HCT116 (cell line): ENCODE results near the gene RBFOX2. TPM values are rescaled to one million over a fixed set of nuclear protein-coding genes. Genes with fewer than 3 reads are reported as not detected.

Experiments used
- ATAC-seq: fragments of 200-7000 bp; cut with Tn5 transposase; 2 replicates; pipeline ENCODE4 v1.9.1; 2020; ENCODE audit warnings: mild to moderate bottlenecking, moderate library complexity
- BruUV-seq: library from RNA; stranded (reverse); fragments of 400-500 nt; replicated peaks from 2 replicates; lab custom pipeline; 2021; lab: Mats Ljungman, UMichigan
- CTCF ChIA-PET: fragments of 300-600 bp; sonication (Branson Sonifier 250); formaldehyde crosslinking; loops from one replicate; lab custom pipeline; 2021; ENCODE audit warnings: antibody characterized with exemption; lab: Charles Lee
- POLR2A ChIA-PET: fragments of 300-600, 350-600 bp; sonication (Branson Sonifier 250); formaldehyde crosslinking; loops from one replicate; lab custom pipeline; 2021; ENCODE audit warnings: antibody characterized with exemption; lab: Charles Lee
- RAD21 ChIA-PET, 2 experiments: fragments of 300-600 bp; sonication (Branson Sonifier 250); formaldehyde crosslinking; loops; one replicate each; lab custom pipeline; 2023; ENCODE audit warnings: low total read pairs in 2 of 2; ENCODE audit not compliant: uncharacterized antibody in 2 of 2, unreplicated experiment in 2 of 2, low non-redundant PET in 1 of 2; lab: Charles Lee
- DNase-seq: peaks from one replicate; pipeline ENCODE4 v3.0.0-alpha.2; 2010; ENCODE audit warnings: low read depth, low spot score
- H2AFZ ChIP-seq: fragments of 200-600 bp; shearing (Covaris generic), sonication (generic); 2 replicates; pipeline ENCODE4 v1.6.1; 2017; ENCODE audit warnings: low read depth, mixed run types, mixed read lengths, antibody characterized with exemption, low read length; ENCODE audit not compliant: poor library complexity, severe bottlenecking
- H3K27ac ChIP-seq: 2 replicates; pipeline ENCODE4 v1.5.1; 2012; ENCODE audit warnings: low read depth, low read length
- H3K27me3 ChIP-seq: fragments of 200-600 bp; sonication (generic); 2 replicates; pipeline ENCODE4 v1.6.1; 2016; ENCODE audit warnings: mixed run types, low read length, mixed read lengths; ENCODE audit not compliant: insufficient read depth
- H3K36me3 ChIP-seq, 2 experiments: fragments of 200-500 bp in 1 of 2; fragments of 200-600 bp in 1 of 2; sonication (Bioruptor generic) in 1 of 2; sonication (generic) in 1 of 2; 2 replicates each; pipeline versions ENCODE4 v1.5.1 to v1.6.1; 2014 to 2016; ENCODE audit warnings: low read length in 2 of 2, inconsistent platforms in 1 of 2, mixed read lengths in 1 of 2, mixed run types in 1 of 2; ENCODE audit not compliant: insufficient read depth in 2 of 2, control insufficient read depth in 1 of 2
- H3K4me1 ChIP-seq, 2 experiments: fragments of 200-600 bp in 1 of 2; sonication (generic) in 1 of 2; 2 replicates each; pipeline versions ENCODE4 v1.5.1 to v1.6.1; 2012 to 2017; ENCODE audit warnings: low read length in 2 of 2, inconsistent platforms in 1 of 2, mild to moderate bottlenecking in 1 of 2, mixed read lengths in 1 of 2, mixed run types in 1 of 2, moderate library complexity in 1 of 2; ENCODE audit not compliant: insufficient read depth in 2 of 2, control insufficient read depth in 1 of 2
- H3K4me2 ChIP-seq: fragments of 200-600 bp; sonication (generic); 2 replicates; pipeline ENCODE4 v1.6.1; 2017; ENCODE audit warnings: mixed run types, low read length, mixed read lengths
- H3K4me3 ChIP-seq, 2 experiments: fragments of 200-600 bp in 1 of 2; sonication (generic) in 1 of 2; replicated peaks in 1 of 2; 2 replicates each; pipeline ENCODE4 v1.5.1; 2011 to 2016; ENCODE audit warnings: low read length in 2 of 2, control low read depth in 1 of 2, low read depth in 1 of 2, mild to moderate bottlenecking in 1 of 2, mixed read lengths in 1 of 2, mixed run types in 1 of 2
- H3K79me2 ChIP-seq: fragments of 200-600 bp; sonication (generic); 2 replicates; pipeline ENCODE4 v1.6.1; 2017; ENCODE audit warnings: mild to moderate bottlenecking, mixed run types, low read length, moderate library complexity, mixed read lengths; ENCODE audit not compliant: insufficient read depth
- H3K9ac ChIP-seq: fragments of 200-600 bp; sonication (generic); 2 replicates; pipeline ENCODE4 v1.6.1; 2016; ENCODE audit warnings: low read length, mixed read lengths
- H3K9me2 ChIP-seq: fragments of 200-600 bp; sonication (generic), shearing (Covaris generic); 2 replicates; pipeline ENCODE4 v1.6.1; 2017; ENCODE audit warnings: mixed run types, mild to moderate bottlenecking, moderate library complexity; ENCODE audit not compliant: insufficient read depth
- H3K9me3 ChIP-seq, 2 experiments: fragments of 200-500 bp in 1 of 2; fragments of 200-600 bp in 1 of 2; sonication (Bioruptor generic) in 1 of 2; sonication (generic) in 1 of 2; 2 replicates each; pipeline ENCODE4 v1.6.1; 2014 to 2017; ENCODE audit warnings: low read length in 2 of 2, mixed read lengths in 2 of 2, inconsistent platforms in 1 of 2, low read depth in 1 of 2, mild to moderate bottlenecking in 1 of 2, mixed run types in 1 of 2, moderate library complexity in 1 of 2; ENCODE audit not compliant: control insufficient read depth in 1 of 2, insufficient read depth in 1 of 2
- H4K20me1 ChIP-seq: fragments of 200-600 bp; sonication (generic), shearing (Covaris generic); 2 replicates; pipeline ENCODE4 v1.6.1; 2017; ENCODE audit warnings: mixed run types, mild to moderate bottlenecking, moderate library complexity; ENCODE audit not compliant: insufficient read depth
- CBX3 ChIP-seq: IDR thresholded peaks from 2 replicates; pipeline ENCODE4 v1.6.1; 2012; ENCODE audit warnings: low read depth
- CEBPB ChIP-seq: IDR thresholded peaks from 2 replicates; pipeline ENCODE4 v1.6.1; 2012; ENCODE audit warnings: low read depth
- EGR1 ChIP-seq: IDR thresholded peaks from 2 replicates; pipeline ENCODE4 v1.6.1; 2012; ENCODE audit warnings: low read depth
- ELF1 ChIP-seq: IDR thresholded peaks from 2 replicates; pipeline ENCODE4 v1.6.1; 2012; ENCODE audit warnings: low read depth, borderline replicate concordance
- EZH2 ChIP-seq: fragments of 200-600 bp; sonication (generic); IDR thresholded peaks from 2 replicates; pipeline ENCODE4 v1.6.1; 2017; ENCODE audit warnings: antibody characterized with exemption, mixed run types
- EZH2phosphoT487 ChIP-seq: fragments of 200-600 bp; IDR thresholded peaks from 2 replicates; pipeline ENCODE4 v1.6.1; 2018; ENCODE audit warnings: antibody characterized with exemption, borderline replicate concordance
- JUND ChIP-seq: IDR thresholded peaks from 2 replicates; pipeline ENCODE4 v1.6.1; 2012
- POLR2A ChIP-seq: IDR thresholded peaks from 2 replicates; pipeline ENCODE4 v1.7.0; 2011; ENCODE audit warnings: borderline replicate concordance; ENCODE audit not compliant: insufficient read depth, insufficient read length; ENCODE audit errors: extremely low read depth
- RAD21 ChIP-seq: IDR thresholded peaks from 2 replicates; pipeline ENCODE4 v1.6.1; 2012; ENCODE audit warnings: low read depth, mild to moderate bottlenecking
- SP1 ChIP-seq: IDR thresholded peaks from 2 replicates; pipeline ENCODE4 v1.6.1; 2012; ENCODE audit warnings: low read depth
- SRF ChIP-seq: IDR thresholded peaks from 2 replicates; pipeline ENCODE4 v1.6.1; 2012; ENCODE audit warnings: low read depth
- TCF7L2 ChIP-seq: IDR thresholded peaks from 2 replicates; pipeline ENCODE4 v1.7.0; 2011; ENCODE audit warnings: borderline replicate concordance, inconsistent platforms; ENCODE audit not compliant: insufficient read depth, insufficient read length; ENCODE audit errors: extremely low read depth
- YY1 ChIP-seq: IDR thresholded peaks from 2 replicates; pipeline ENCODE4 v1.6.1; 2011; ENCODE audit warnings: low read length, low read depth, moderate library complexity, mild to moderate bottlenecking; ENCODE audit not compliant: insufficient replicate concordance; ENCODE audit errors: extremely low read depth
- ZFX ChIP-seq: fragments of 450-650 bp; IDR thresholded peaks from 2 replicates; pipeline ENCODE4 v1.6.1; 2017
- intact Hi-C: fragments of 100-400 bp; cut with micrococcal nuclease; formaldehyde crosslinking; loops from 2 replicates; pipeline ENCODE4 v1.10.0; 2022
- total RNA-seq: library from RNA; stranded (reverse); gene quantifications from one replicate; pipeline ENCODE4 v1.2.1, GENCODE V29; 2021; ENCODE audit not compliant: unreplicated experiment
- TF ChIP-seq, protein P1 (sequence below): IDR thresholded peaks from 2 replicates; pipeline ENCODE4 v1.6.1; 2011; ENCODE audit warnings: mild to moderate bottlenecking, low read length, moderate library complexity; ENCODE audit not compliant: insufficient replicate concordance; ENCODE audit errors: extremely low read depth
- TF ChIP-seq, protein P2 (sequence below): IDR thresholded peaks from 2 replicates; pipeline ENCODE4 v1.6.1; 2012
- TF ChIP-seq, protein P3 (sequence below), 3 experiments: fragments of 200-600 bp in 1 of 3; sonication (generic) in 1 of 3; IDR thresholded peaks in 2 of 3; conservative IDR thresholded peaks in 1 of 3; 2 replicates each; pipeline ENCODE4 v1.5.1; 2012 to 2017; ENCODE audit warnings: low read depth in 2 of 3, low read length in 2 of 3, antibody characterized with exemption in 1 of 3, borderline replicate concordance in 1 of 3, control low read depth in 1 of 3, mild to moderate bottlenecking in 1 of 3, mixed read lengths in 1 of 3, mixed run types in 1 of 3, moderate library complexity in 1 of 3; ENCODE audit not compliant: insufficient read depth in 1 of 3
- TF ChIP-seq, protein P4 (sequence below): IDR thresholded peaks from 2 replicates; pipeline ENCODE4 v1.6.1; 2012

The RBFOX2 gene
- total RNA-seq, 1 experiment from 2014 or later, result 83.9 TPM

DNA sequence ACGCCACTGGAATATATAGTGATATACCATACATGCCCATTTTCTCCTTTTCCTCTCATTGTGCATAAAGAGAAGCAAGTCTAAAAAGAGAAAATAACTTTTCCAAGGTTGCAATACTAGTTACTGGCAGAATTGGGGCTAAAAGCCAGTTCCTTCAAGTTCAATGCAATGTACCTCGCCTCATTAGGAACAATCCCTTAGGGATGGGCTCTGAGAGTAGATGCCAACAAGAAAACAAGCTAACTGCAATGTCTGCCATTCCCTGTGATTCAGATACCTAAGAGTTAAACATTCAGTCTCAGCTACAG, 114.3 kb downstream of the RBFOX2 start:
- ChIA-PET POLR2A (no interaction called here), CTCF (interaction anchor here (1.3 to 1.5 kb wide), 3 partner anchors 152 to 283 kb away, joined by 3 to 4 read pairs (median 3); no protein-coding TSS in a partner anchor), RAD21 (interaction anchor here in 1 of 2 experiments (0.7 kb wide), 1 partner anchor 11 kb away, joined by 3 read pairs; no protein-coding TSS in a partner anchor)
- no peaks in the 10 kb centered on the region for H4K20me1 ChIP-seq
- no peaks in the 10 kb centered on the region for H3K36me3 ChIP-seq
- intact Hi-C loops, result loop anchor here (5.0 kb wide), 1 partner anchor 72 kb away; no protein-coding TSS in a partner anchor
- H3K4me2 ChIP-seq, result peak overlapping the region; percentile 77
- peaks cover 12 to 24% of the 10 kb centered on the region in 2 experiments; a peak in 3 of 4 replicates for H3K4me1 ChIP-seq
- no peak overlapping the region for H3K27ac ChIP-seq
- no TSS peak for BruUV-seq
- no peaks in the 10 kb centered on the region for H3K27me3 ChIP-seq
- H3K9me2 ChIP-seq, result no peaks in the 10 kb centered on the region
- TF ChIP-seq, protein P1, sequence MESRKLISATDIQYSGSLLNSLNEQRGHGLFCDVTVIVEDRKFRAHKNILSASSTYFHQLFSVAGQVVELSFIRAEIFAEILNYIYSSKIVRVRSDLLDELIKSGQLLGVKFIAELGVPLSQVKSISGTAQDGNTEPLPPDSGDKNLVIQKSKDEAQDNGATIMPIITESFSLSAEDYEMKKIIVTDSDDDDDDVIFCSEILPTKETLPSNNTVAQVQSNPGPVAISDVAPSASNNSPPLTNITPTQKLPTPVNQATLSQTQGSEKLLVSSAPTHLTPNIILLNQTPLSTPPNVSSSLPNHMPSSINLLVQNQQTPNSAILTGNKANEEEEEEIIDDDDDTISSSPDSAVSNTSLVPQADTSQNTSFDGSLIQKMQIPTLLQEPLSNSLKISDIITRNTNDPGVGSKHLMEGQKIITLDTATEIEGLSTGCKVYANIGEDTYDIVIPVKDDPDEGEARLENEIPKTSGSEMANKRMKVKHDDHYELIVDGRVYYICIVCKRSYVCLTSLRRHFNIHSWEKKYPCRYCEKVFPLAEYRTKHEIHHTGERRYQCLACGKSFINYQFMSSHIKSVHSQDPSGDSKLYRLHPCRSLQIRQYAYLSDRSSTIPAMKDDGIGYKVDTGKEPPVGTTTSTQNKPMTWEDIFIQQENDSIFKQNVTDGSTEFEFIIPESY, result no peak
- TF ChIP-seq JUND (no peak), ZFX (no peak), SRF (no peak), CEBPB (no peak), SP1 (no peak), EGR1 (no peak), YY1 (no peak), EZH2phosphoT487 (no peak), RAD21 (no peak), TCF7L2 (no peak), EZH2 (no peak), ELF1 (no peak), CBX3 (no peak), POLR2A (no peak)
- TF ChIP-seq, protein P2, sequence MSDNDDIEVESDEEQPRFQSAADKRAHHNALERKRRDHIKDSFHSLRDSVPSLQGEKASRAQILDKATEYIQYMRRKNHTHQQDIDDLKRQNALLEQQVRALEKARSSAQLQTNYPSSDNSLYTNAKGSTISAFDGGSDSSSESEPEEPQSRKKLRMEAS, result no peak
- TF ChIP-seq, protein P3, sequence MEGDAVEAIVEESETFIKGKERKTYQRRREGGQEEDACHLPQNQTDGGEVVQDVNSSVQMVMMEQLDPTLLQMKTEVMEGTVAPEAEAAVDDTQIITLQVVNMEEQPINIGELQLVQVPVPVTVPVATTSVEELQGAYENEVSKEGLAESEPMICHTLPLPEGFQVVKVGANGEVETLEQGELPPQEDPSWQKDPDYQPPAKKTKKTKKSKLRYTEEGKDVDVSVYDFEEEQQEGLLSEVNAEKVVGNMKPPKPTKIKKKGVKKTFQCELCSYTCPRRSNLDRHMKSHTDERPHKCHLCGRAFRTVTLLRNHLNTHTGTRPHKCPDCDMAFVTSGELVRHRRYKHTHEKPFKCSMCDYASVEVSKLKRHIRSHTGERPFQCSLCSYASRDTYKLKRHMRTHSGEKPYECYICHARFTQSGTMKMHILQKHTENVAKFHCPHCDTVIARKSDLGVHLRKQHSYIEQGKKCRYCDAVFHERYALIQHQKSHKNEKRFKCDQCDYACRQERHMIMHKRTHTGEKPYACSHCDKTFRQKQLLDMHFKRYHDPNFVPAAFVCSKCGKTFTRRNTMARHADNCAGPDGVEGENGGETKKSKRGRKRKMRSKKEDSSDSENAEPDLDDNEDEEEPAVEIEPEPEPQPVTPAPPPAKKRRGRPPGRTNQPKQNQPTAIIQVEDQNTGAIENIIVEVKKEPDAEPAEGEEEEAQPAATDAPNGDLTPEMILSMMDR (IDR thresholded peaks at IDR 0.05 in 2 of 3, conservative IDR thresholded peaks at IDR 0.05 in 1 of 3; ENCODE audit: borderline replicate concordance in 1 of 3, insufficient read depth in 1 of 3, low read depth in 2 of 3, low read length in 2 of 3), result no peak
- TF ChIP-seq, protein P4, sequence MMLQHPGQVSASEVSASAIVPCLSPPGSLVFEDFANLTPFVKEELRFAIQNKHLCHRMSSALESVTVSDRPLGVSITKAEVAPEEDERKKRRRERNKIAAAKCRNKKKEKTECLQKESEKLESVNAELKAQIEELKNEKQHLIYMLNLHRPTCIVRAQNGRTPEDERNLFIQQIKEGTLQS, result no peak
- no peaks in the 10 kb centered on the region for H3K9me3 ChIP-seq
- no peak overlapping the region for H3K9ac ChIP-seq
- H3K4me3 ChIP-seq, result peak overlapping the region in 1 of 2 experiments; percentile 48; a peak in 2 of 4 replicates
- peaks cover 67% of the 10 kb centered on the region for H3K79me2 ChIP-seq
- ATAC-seq (no peak), DNase-seq (no peak)
- H2AFZ ChIP-seq, result no peak overlapping the region
